ENCODE measurements around the gene MRPL24.

DNA sequence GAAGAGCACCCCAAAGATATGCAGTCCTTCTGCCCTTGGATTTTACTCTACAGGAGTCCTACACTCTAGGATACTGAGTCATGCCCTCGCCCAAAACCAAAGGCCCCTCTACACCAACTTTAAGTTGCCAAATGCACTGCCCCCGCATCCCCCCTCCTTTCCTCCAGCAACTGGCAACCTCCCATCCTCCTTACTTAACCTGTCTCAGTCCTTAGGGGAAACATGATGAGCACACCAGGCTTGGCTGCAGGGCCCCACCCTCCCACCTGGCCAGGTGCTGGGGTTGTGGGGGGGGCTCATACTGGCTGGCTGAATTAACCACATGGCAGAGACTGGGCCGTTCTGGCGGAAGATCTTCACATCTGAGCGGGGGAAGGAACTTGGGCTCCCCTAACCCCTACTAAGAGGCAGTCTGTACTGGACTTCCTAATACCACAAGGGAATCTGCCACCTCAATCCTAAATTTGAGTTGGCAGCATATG, 9.3 kb upstream of the MRPL24 start:
- TF ChIP-seq, protein P1, sequence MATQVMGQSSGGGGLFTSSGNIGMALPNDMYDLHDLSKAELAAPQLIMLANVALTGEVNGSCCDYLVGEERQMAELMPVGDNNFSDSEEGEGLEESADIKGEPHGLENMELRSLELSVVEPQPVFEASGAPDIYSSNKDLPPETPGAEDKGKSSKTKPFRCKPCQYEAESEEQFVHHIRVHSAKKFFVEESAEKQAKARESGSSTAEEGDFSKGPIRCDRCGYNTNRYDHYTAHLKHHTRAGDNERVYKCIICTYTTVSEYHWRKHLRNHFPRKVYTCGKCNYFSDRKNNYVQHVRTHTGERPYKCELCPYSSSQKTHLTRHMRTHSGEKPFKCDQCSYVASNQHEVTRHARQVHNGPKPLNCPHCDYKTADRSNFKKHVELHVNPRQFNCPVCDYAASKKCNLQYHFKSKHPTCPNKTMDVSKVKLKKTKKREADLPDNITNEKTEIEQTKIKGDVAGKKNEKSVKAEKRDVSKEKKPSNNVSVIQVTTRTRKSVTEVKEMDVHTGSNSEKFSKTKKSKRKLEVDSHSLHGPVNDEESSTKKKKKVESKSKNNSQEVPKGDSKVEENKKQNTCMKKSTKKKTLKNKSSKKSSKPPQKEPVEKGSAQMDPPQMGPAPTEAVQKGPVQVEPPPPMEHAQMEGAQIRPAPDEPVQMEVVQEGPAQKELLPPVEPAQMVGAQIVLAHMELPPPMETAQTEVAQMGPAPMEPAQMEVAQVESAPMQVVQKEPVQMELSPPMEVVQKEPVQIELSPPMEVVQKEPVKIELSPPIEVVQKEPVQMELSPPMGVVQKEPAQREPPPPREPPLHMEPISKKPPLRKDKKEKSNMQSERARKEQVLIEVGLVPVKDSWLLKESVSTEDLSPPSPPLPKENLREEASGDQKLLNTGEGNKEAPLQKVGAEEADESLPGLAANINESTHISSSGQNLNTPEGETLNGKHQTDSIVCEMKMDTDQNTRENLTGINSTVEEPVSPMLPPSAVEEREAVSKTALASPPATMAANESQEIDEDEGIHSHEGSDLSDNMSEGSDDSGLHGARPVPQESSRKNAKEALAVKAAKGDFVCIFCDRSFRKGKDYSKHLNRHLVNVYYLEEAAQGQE (IDR thresholded peaks at IDR 0.05), result no peak
- TF ChIP-seq RCOR1 (IDR thresholded peaks at IDR 0.05; ENCODE audit: low read depth, low read length) (no peak), RAD21 (conservative IDR thresholded peaks at IDR 0.05 in 1 of 2, IDR thresholded peaks at IDR 0.05 in 1 of 2) (no peak), NFE2L2 (conservative IDR thresholded peaks at IDR 0.05; ENCODE audit: low read length) (no peak), PHF8 (IDR thresholded peaks at IDR 0.05; ENCODE audit: borderline replicate concordance, low read depth) (no peak), CHD2 (IDR thresholded peaks at IDR 0.05; ENCODE audit: low read length, partially characterized antibody) (no peak), MAFK (IDR thresholded peaks at IDR 0.05; ENCODE audit: partially characterized antibody) (no peak), POLR2A (IDR thresholded peaks at IDR 0.05; ENCODE audit: low read length) (no peak), SMC3 (IDR thresholded peaks at IDR 0.05) (no peak)
- TF ChIP-seq, protein P2, sequence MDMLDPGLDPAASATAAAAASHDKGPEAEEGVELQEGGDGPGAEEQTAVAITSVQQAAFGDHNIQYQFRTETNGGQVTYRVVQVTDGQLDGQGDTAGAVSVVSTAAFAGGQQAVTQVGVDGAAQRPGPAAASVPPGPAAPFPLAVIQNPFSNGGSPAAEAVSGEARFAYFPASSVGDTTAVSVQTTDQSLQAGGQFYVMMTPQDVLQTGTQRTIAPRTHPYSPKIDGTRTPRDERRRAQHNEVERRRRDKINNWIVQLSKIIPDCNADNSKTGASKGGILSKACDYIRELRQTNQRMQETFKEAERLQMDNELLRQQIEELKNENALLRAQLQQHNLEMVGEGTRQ (IDR thresholded peaks at IDR 0.05), result no peak
- TF ChIP-seq, protein P3, sequence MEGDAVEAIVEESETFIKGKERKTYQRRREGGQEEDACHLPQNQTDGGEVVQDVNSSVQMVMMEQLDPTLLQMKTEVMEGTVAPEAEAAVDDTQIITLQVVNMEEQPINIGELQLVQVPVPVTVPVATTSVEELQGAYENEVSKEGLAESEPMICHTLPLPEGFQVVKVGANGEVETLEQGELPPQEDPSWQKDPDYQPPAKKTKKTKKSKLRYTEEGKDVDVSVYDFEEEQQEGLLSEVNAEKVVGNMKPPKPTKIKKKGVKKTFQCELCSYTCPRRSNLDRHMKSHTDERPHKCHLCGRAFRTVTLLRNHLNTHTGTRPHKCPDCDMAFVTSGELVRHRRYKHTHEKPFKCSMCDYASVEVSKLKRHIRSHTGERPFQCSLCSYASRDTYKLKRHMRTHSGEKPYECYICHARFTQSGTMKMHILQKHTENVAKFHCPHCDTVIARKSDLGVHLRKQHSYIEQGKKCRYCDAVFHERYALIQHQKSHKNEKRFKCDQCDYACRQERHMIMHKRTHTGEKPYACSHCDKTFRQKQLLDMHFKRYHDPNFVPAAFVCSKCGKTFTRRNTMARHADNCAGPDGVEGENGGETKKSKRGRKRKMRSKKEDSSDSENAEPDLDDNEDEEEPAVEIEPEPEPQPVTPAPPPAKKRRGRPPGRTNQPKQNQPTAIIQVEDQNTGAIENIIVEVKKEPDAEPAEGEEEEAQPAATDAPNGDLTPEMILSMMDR (IDR thresholded peaks at IDR 0.05), result no peak
- TF ChIP-seq, protein P4, sequence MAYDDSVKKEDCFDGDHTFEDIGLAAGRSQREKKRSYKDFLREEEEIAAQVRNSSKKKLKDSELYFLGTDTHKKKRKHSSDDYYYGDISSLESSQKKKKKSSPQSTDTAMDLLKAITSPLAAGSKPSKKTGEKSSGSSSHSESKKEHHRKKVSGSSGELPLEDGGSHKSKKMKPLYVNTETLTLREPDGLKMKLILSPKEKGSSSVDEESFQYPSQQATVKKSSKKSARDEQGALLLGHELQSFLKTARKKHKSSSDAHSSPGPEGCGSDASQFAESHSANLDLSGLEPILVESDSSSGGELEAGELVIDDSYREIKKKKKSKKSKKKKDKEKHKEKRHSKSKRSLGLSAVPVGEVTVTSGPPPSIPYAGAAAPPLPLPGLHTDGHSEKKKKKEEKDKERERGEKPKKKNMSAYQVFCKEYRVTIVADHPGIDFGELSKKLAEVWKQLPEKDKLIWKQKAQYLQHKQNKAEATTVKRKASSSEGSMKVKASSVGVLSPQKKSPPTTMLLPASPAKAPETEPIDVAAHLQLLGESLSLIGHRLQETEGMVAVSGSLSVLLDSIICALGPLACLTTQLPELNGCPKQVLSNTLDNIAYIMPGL (CRISPR knock-in tag; IDR thresholded peaks at IDR 0.05; ENCODE audit: borderline replicate concordance), result no peak

All from A549 (cell line).